ENCODE measurements around the gene TMEM45A.

- TF ChIP-seq EP300 (IDR thresholded peaks at IDR 0.05; ENCODE audit: borderline replicate concordance in 1 of 2, low read depth in 1 of 2, low read length in 1 of 2) (no peak), TAF1 (IDR thresholded peaks at IDR 0.05; ENCODE audit: borderline replicate concordance, low read depth, low read length) (no peak), CTCF (IDR thresholded peaks at IDR 0.05) (no peak), FOXM1 (IDR thresholded peaks at IDR 0.05; ENCODE audit: low read depth) (no peak), RCOR1 (IDR thresholded peaks at IDR 0.05; ENCODE audit: low read length) (no peak)
Observed at GRCh38 chr3:100522125-100522524, 29.7 kb downstream of the TMEM45A start.
